HCT116 (cell line): ENCODE data around the gene FIBCD1. TPM values are rescaled to one million over a fixed set of nuclear protein-coding genes. Genes with fewer than 3 reads are reported as not detected.

ENCODE experiments used
- ATAC-seq: fragments of 200-7000 bp; cut with Tn5 transposase; 2 replicates; pipeline ENCODE4 v1.9.1; 2020; ENCODE audit warnings: mild to moderate bottlenecking, moderate library complexity
- BruUV-seq: library from RNA; stranded (reverse); fragments of 400-500 nt; replicated peaks from 2 replicates; lab custom pipeline; 2021; lab: Mats Ljungman, UMichigan
- CTCF ChIA-PET: fragments of 300-600 bp; sonication (Branson Sonifier 250); formaldehyde crosslinking; loops from one replicate; lab custom pipeline; 2021; ENCODE audit warnings: antibody characterized with exemption; lab: Charles Lee
- POLR2A ChIA-PET: fragments of 300-600, 350-600 bp; sonication (Branson Sonifier 250); formaldehyde crosslinking; loops from one replicate; lab custom pipeline; 2021; ENCODE audit warnings: antibody characterized with exemption; lab: Charles Lee
- RAD21 ChIA-PET, 2 experiments: fragments of 300-600 bp; sonication (Branson Sonifier 250); formaldehyde crosslinking; loops; one replicate each; lab custom pipeline; 2023; ENCODE audit warnings: low total read pairs in 2 of 2; ENCODE audit not compliant: uncharacterized antibody in 2 of 2, unreplicated experiment in 2 of 2, low non-redundant PET in 1 of 2; lab: Charles Lee
- DNase-seq: peaks from one replicate; pipeline ENCODE4 v3.0.0-alpha.2; 2010; ENCODE audit warnings: low read depth, low spot score
- H2AFZ ChIP-seq: fragments of 200-600 bp; shearing (Covaris generic), sonication (generic); 2 replicates; pipeline ENCODE4 v1.6.1; 2017; ENCODE audit warnings: low read depth, mixed run types, mixed read lengths, antibody characterized with exemption, low read length; ENCODE audit not compliant: poor library complexity, severe bottlenecking
- H3K27ac ChIP-seq: 2 replicates; pipeline ENCODE4 v1.5.1; 2012; ENCODE audit warnings: low read depth, low read length
- H3K27me3 ChIP-seq: fragments of 200-600 bp; sonication (generic); 2 replicates; pipeline ENCODE4 v1.6.1; 2016; ENCODE audit warnings: mixed run types, low read length, mixed read lengths; ENCODE audit not compliant: insufficient read depth
- H3K36me3 ChIP-seq, 2 experiments: fragments of 200-500 bp in 1 of 2; fragments of 200-600 bp in 1 of 2; sonication (Bioruptor generic) in 1 of 2; sonication (generic) in 1 of 2; 2 replicates each; pipeline versions ENCODE4 v1.5.1 to v1.6.1; 2014 to 2016; ENCODE audit warnings: low read length in 2 of 2, inconsistent platforms in 1 of 2, mixed read lengths in 1 of 2, mixed run types in 1 of 2; ENCODE audit not compliant: insufficient read depth in 2 of 2, control insufficient read depth in 1 of 2
- H3K4me1 ChIP-seq, 2 experiments: fragments of 200-600 bp in 1 of 2; sonication (generic) in 1 of 2; 2 replicates each; pipeline versions ENCODE4 v1.5.1 to v1.6.1; 2012 to 2017; ENCODE audit warnings: low read length in 2 of 2, inconsistent platforms in 1 of 2, mild to moderate bottlenecking in 1 of 2, mixed read lengths in 1 of 2, mixed run types in 1 of 2, moderate library complexity in 1 of 2; ENCODE audit not compliant: insufficient read depth in 2 of 2, control insufficient read depth in 1 of 2
- H3K4me2 ChIP-seq: fragments of 200-600 bp; sonication (generic); 2 replicates; pipeline ENCODE4 v1.6.1; 2017; ENCODE audit warnings: mixed run types, low read length, mixed read lengths
- H3K4me3 ChIP-seq, 2 experiments: fragments of 200-600 bp in 1 of 2; sonication (generic) in 1 of 2; replicated peaks in 1 of 2; 2 replicates each; pipeline ENCODE4 v1.5.1; 2011 to 2016; ENCODE audit warnings: low read length in 2 of 2, control low read depth in 1 of 2, low read depth in 1 of 2, mild to moderate bottlenecking in 1 of 2, mixed read lengths in 1 of 2, mixed run types in 1 of 2
- H3K79me2 ChIP-seq: fragments of 200-600 bp; sonication (generic); 2 replicates; pipeline ENCODE4 v1.6.1; 2017; ENCODE audit warnings: mild to moderate bottlenecking, mixed run types, low read length, moderate library complexity, mixed read lengths; ENCODE audit not compliant: insufficient read depth
- H3K9ac ChIP-seq: fragments of 200-600 bp; sonication (generic); 2 replicates; pipeline ENCODE4 v1.6.1; 2016; ENCODE audit warnings: low read length, mixed read lengths
- H3K9me2 ChIP-seq: fragments of 200-600 bp; sonication (generic), shearing (Covaris generic); 2 replicates; pipeline ENCODE4 v1.6.1; 2017; ENCODE audit warnings: mixed run types, mild to moderate bottlenecking, moderate library complexity; ENCODE audit not compliant: insufficient read depth
- H3K9me3 ChIP-seq, 2 experiments: fragments of 200-500 bp in 1 of 2; fragments of 200-600 bp in 1 of 2; sonication (Bioruptor generic) in 1 of 2; sonication (generic) in 1 of 2; 2 replicates each; pipeline ENCODE4 v1.6.1; 2014 to 2017; ENCODE audit warnings: low read length in 2 of 2, mixed read lengths in 2 of 2, inconsistent platforms in 1 of 2, low read depth in 1 of 2, mild to moderate bottlenecking in 1 of 2, mixed run types in 1 of 2, moderate library complexity in 1 of 2; ENCODE audit not compliant: control insufficient read depth in 1 of 2, insufficient read depth in 1 of 2
- H4K20me1 ChIP-seq: fragments of 200-600 bp; sonication (generic), shearing (Covaris generic); 2 replicates; pipeline ENCODE4 v1.6.1; 2017; ENCODE audit warnings: mixed run types, mild to moderate bottlenecking, moderate library complexity; ENCODE audit not compliant: insufficient read depth
- ATF3 ChIP-seq: IDR thresholded peaks from 2 replicates; pipeline ENCODE4 v1.6.1; 2012
- CTCF ChIP-seq, 3 experiments: fragments of 200-600 bp in 1 of 3; sonication (generic) in 1 of 3; IDR thresholded peaks in 2 of 3; conservative IDR thresholded peaks in 1 of 3; 2 replicates each; pipeline ENCODE4 v1.5.1; 2012 to 2017; ENCODE audit warnings: low read depth in 2 of 3, low read length in 2 of 3, antibody characterized with exemption in 1 of 3, borderline replicate concordance in 1 of 3, control low read depth in 1 of 3, mild to moderate bottlenecking in 1 of 3, mixed read lengths in 1 of 3, mixed run types in 1 of 3, moderate library complexity in 1 of 3; ENCODE audit not compliant: insufficient read depth in 1 of 3
- ELF1 ChIP-seq: IDR thresholded peaks from 2 replicates; pipeline ENCODE4 v1.6.1; 2012; ENCODE audit warnings: low read depth, borderline replicate concordance
- RAD21 ChIP-seq: IDR thresholded peaks from 2 replicates; pipeline ENCODE4 v1.6.1; 2012; ENCODE audit warnings: low read depth, mild to moderate bottlenecking
- TCF7L2 ChIP-seq: IDR thresholded peaks from 2 replicates; pipeline ENCODE4 v1.7.0; 2011; ENCODE audit warnings: borderline replicate concordance, inconsistent platforms; ENCODE audit not compliant: insufficient read depth, insufficient read length; ENCODE audit errors: extremely low read depth
- ZBTB33 ChIP-seq: IDR thresholded peaks from 2 replicates; pipeline ENCODE4 v1.6.1; 2011; ENCODE audit warnings: mild to moderate bottlenecking, low read length, moderate library complexity; ENCODE audit not compliant: insufficient replicate concordance; ENCODE audit errors: extremely low read depth
- intact Hi-C: fragments of 100-400 bp; cut with micrococcal nuclease; formaldehyde crosslinking; loops from 2 replicates; pipeline ENCODE4 v1.10.0; 2022
- total RNA-seq: library from RNA; stranded (reverse); gene quantifications from one replicate; pipeline ENCODE4 v1.2.1, GENCODE V29; 2021; ENCODE audit not compliant: unreplicated experiment

The FIBCD1 gene
- total RNA-seq, 1 experiment from 2014 or later, result 26.1 TPM

- Histone ChIP-seq H3K4me3 (peak overlapping the region; percentile 9 to 39; a peak in 1 of 4 replicates), H3K4me1 (peaks cover 7 to 22% of the 10 kb centered on the region in 2 experiments), H3K4me2 (peak overlapping the region; percentile 71), H3K9ac (no peak overlapping the region), H3K36me3 (no peaks in the 10 kb centered on the region), H4K20me1 (no peaks in the 10 kb centered on the region), H3K9me2 (no peaks in the 10 kb centered on the region), H3K27me3 (no peaks in the 10 kb centered on the region), H2AFZ (peak overlapping the region; percentile 78), H3K27ac (no peak overlapping the region), H3K79me2 (no peaks in the 10 kb centered on the region), H3K9me3 (peaks cover 5% of the 10 kb centered on the region in 2 experiments; a peak in 2 of 4 replicates)
- ChIA-PET RAD21 (no interaction called here), POLR2A (interaction anchor here (0.8 kb wide), 2 partner anchors 10 to 15 kb away, joined by 3 to 4 read pairs; no protein-coding TSS in a partner anchor), CTCF (no interaction called here)
- DNase-seq (peak; percentile 43), ATAC-seq (peak; percentile 82)
- intact Hi-C loops, result no loop called here
- no peak for TF ChIP-seq TCF7L2
- no peak for TF ChIP-seq ATF3
- no peak for TF ChIP-seq ELF1
- TF ChIP-seq ZBTB33, result no peak
- no peak for TF ChIP-seq CTCF (IDR thresholded peaks at IDR 0.05 in 2 of 3, conservative IDR thresholded peaks at IDR 0.05 in 1 of 3; ENCODE audit: borderline replicate concordance in 1 of 3, insufficient read depth in 1 of 3, low read depth in 2 of 3, low read length in 2 of 3)
- no peak for TF ChIP-seq RAD21
- BruUV-seq, result no TSS peak
Measured at GRCh38 chr9:130946766-130947617, 7.9 kb upstream of the FIBCD1 start.
